ENCODE measurements around the gene POLR1G.
"Not testable (repeated sequence)": the region's sequence is repeated elsewhere in the genome, so short reads cannot be mapped to it uniquely, and the experiment has no call there.

Gene POLR1G

GRCh38 chr19:45395821-45396617 is 10.4 kb upstream of the POLR1G start:
- no peak for DNase-seq (ENCODE audit: low read depth)

GRCh38 chr19:45400192-45400591 is 6.3 kb upstream of the POLR1G start:
- DNase-seq (ENCODE audit: low read depth), result no peak

GRCh38 chr19:45401815-45402214 is 4.6 kb upstream of the POLR1G start:
- no peak for DNase-seq (ENCODE audit: low read depth)

GRCh38 chr19:45402298-45403061 is 4.0 kb upstream of the POLR1G start:
- peak; percentile 65 for DNase-seq (ENCODE audit: low read depth)

GRCh38 chr19:45403272-45403671 is 3.2 kb upstream of the POLR1G start:
- peak; percentile 46 for DNase-seq (ENCODE audit: low read depth)

- peak; percentile 63 for DNase-seq (ENCODE audit: low read depth)
These were observed 2.5 kb upstream of the POLR1G start for GRCh38 chr19:45403781-45404556.

- DNase-seq (ENCODE audit: low read depth), result peak; percentile 89
These were observed 1.6 kb upstream of the POLR1G start, which contains the start of gene PPP1R13L for GRCh38 chr19:45404557-45405434. TSS of gene PPP1R13L (minus strand) at chr19:45405069. CDS start at chr19:45398318, 6,751 bp downstream.

GRCh38 chr19:45405435-45406225 is 814 bp upstream of the POLR1G start:
- DNase-seq (ENCODE audit: low read depth), result peak; percentile 94

- no peak for DNase-seq (ENCODE audit: low read depth)
These were observed 589 bp downstream of the POLR1G start for GRCh38 chr19:45407091-45407375.

- DNase-seq (ENCODE audit: low read depth), result not testable (repeated sequence)
These were observed 1.1 kb downstream of the POLR1G start for GRCh38 chr19:45407585-45407984.

GRCh38 chr19:45408121-45408520 is 1.7 kb downstream of the POLR1G start:
- no peak for DNase-seq (ENCODE audit: low read depth)

- no peak for DNase-seq (ENCODE audit: low read depth)
These were observed 2.5 kb downstream of the POLR1G start for GRCh38 chr19:45408830-45409556.

- no peak for DNase-seq (ENCODE audit: low read depth)
These were observed 3.1 kb downstream of the POLR1G start for GRCh38 chr19:45409557-45409920.

GRCh38 chr19:45410330-45410729 is 3.9 kb downstream of the POLR1G start:
- not testable (repeated sequence) for DNase-seq (ENCODE audit: low read depth)

GRCh38 chr19:45413497-45413896 is 7.1 kb downstream of the POLR1G start:
- no peak for DNase-seq (ENCODE audit: low read depth)

GRCh38 chr19:45414468-45414867 is 8.0 kb downstream of the POLR1G start:
- no peak for DNase-seq (ENCODE audit: low read depth)

GRCh38 chr19:45417151-45417550 is 10.7 kb downstream of the POLR1G start:
- no peak for DNase-seq (ENCODE audit: low read depth)

- DNase-seq (ENCODE audit: low read depth), result no peak
These were observed 12.4 kb downstream of the POLR1G start for GRCh38 chr19:45418802-45419201.

GRCh38 chr19:45419396-45419795 is 13.0 kb downstream of the POLR1G start:
- no peak for DNase-seq (ENCODE audit: low read depth)

GRCh38 chr19:45419895-45420294 is 13.5 kb downstream of the POLR1G start:
- DNase-seq (ENCODE audit: low read depth), result no peak
